GM19238 (cell line): ENCODE data around the gene TCP11L2.

Experiments used
- DNase-seq: peaks from one replicate; pipeline ENCODE4 v3.0.0; 2011; ENCODE audit warnings: low spot score; ENCODE audit not compliant: insufficient read length

The TCP11L2 gene

GRCh38 chr12:106302401-106303201 lies at the start of gene TCP11L2:
Gene TCP11L2, plus strand, starts transcription at chr12:106302733. Its CDS starts 8,343 bp downstream, at chr12:106311076.
- peak; percentile 84 for DNase-seq

GRCh38 chr12:106254724-106255123 lies 47.8 kb upstream of the TCP11L2 start:
- no peak for DNase-seq

GRCh38 chr12:106255493-106255892 lies 47.0 kb upstream of the TCP11L2 start:
- DNase-seq, result no peak

- no peak for DNase-seq
Measured at GRCh38 chr12:106255952-106256351, 46.6 kb upstream of the TCP11L2 start.

- DNase-seq, result no peak
Measured at GRCh38 chr12:106256524-106256923, 46.0 kb upstream of the TCP11L2 start.

- no peak for DNase-seq
Measured at GRCh38 chr12:106258226-106258625, 44.3 kb upstream of the TCP11L2 start.

GRCh38 chr12:106258935-106259334 lies 43.6 kb upstream of the TCP11L2 start:
- no peak for DNase-seq

GRCh38 chr12:106265116-106265515 lies 37.4 kb upstream of the TCP11L2 start:
- DNase-seq, result no peak

GRCh38 chr12:106267535-106267934 lies 35.0 kb upstream of the TCP11L2 start:
- DNase-seq, result no peak

GRCh38 chr12:106269150-106269771 lies 33.3 kb upstream of the TCP11L2 start:
- DNase-seq, result no peak

- no peak for DNase-seq
Measured at GRCh38 chr12:106271575-106272505, 30.7 kb upstream of the TCP11L2 start.

- DNase-seq, result no peak
Measured at GRCh38 chr12:106273491-106273890, 29.0 kb upstream of the TCP11L2 start.

GRCh38 chr12:106274012-106274411 lies 28.5 kb upstream of the TCP11L2 start:
- DNase-seq, result no peak

- DNase-seq, result no peak
Measured at GRCh38 chr12:106274575-106275121, 27.9 kb upstream of the TCP11L2 start.

- DNase-seq, result no peak
Measured at GRCh38 chr12:106275458-106275857, 27.1 kb upstream of the TCP11L2 start.

- DNase-seq, result no peak
Measured at GRCh38 chr12:106276032-106276740, 26.3 kb upstream of the TCP11L2 start.

- DNase-seq, result no peak
Measured at GRCh38 chr12:106280106-106280505, 22.4 kb upstream of the TCP11L2 start.

GRCh38 chr12:106281056-106281782 lies 21.3 kb upstream of the TCP11L2 start:
- DNase-seq, result no peak

GRCh38 chr12:106281804-106282203 lies 20.7 kb upstream of the TCP11L2 start:
- no peak for DNase-seq

- DNase-seq, result peak; percentile 29
Measured at GRCh38 chr12:106282457-106283097, 20.0 kb upstream of the TCP11L2 start.
